Measurements from ENCODE around the gene VIL1. TPM values are rescaled to one million over a fixed set of nuclear protein-coding genes. Genes with fewer than 3 reads are reported as not detected.

VIL1 gene
- total and polyA plus RNA-seq, 2 of the 13 experiments (the other 11 are each of a cell fraction or from before 2014, with no cell fraction given), result 287 to 301 TPM

- TF ChIP-seq PREB (CRISPR knock-in tag; IDR thresholded peaks at IDR 0.05) (no peak), ATF1 (CRISPR knock-in tag; IDR thresholded peaks at IDR 0.05) (no peak), ZNF501 (CRISPR knock-in tag; IDR thresholded peaks at IDR 0.05) (0 out of 2 replicates have a peak, but pooled peaks have one; percentile 34), ZNF329 (CRISPR knock-in tag; IDR thresholded peaks at IDR 0.05; ENCODE audit: low read depth) (no peak), YY1 (IDR thresholded peaks at IDR 0.05; ENCODE audit: insufficient read depth, insufficient replicate concordance, low read depth, low read length) (no peak), MEF2D (CRISPR knock-in tag; IDR thresholded peaks at IDR 0.05) (no peak), ZHX2 (IDR thresholded peaks at IDR 0.05; ENCODE audit: low read depth) (no peak), ZHX2 (CRISPR knock-in tag; IDR thresholded peaks at IDR 0.05; ENCODE audit: borderline replicate concordance) (no peak), ZFAT (CRISPR knock-in tag; conservative IDR thresholded peaks at IDR 0.05) (no peak), ZNF776 (CRISPR knock-in tag; IDR thresholded peaks at IDR 0.05) (no peak), ZMYM4 (CRISPR knock-in tag; IDR thresholded peaks at IDR 0.05) (no peak), ZBTB1 (CRISPR knock-in tag; IDR thresholded peaks at IDR 0.05; ENCODE audit: borderline replicate concordance) (no peak), KLF13 (CRISPR knock-in tag; IDR thresholded peaks at IDR 0.05) (0 out of 2 replicates have a peak, but pooled peaks have one; percentile 40), ZNF879 (CRISPR knock-in tag; IDR thresholded peaks at IDR 0.05) (no peak), ZNF556 (CRISPR knock-in tag; IDR thresholded peaks at IDR 0.05; ENCODE audit: borderline replicate concordance) (no peak), HDAC1 (CRISPR knock-in tag; IDR thresholded peaks at IDR 0.05) (no peak), ZNF629 (CRISPR knock-in tag; conservative IDR thresholded peaks at IDR 0.05) (no peak), ZNF792 (CRISPR knock-in tag; IDR thresholded peaks at IDR 0.05) (no peak), EP300 (IDR thresholded peaks at IDR 0.05; ENCODE audit: low read depth in 2 of 2, low read length in 2 of 2) (no peak), EP300 (CRISPR knock-in tag; IDR thresholded peaks at IDR 0.05; ENCODE audit: borderline replicate concordance) (no peak), ZBTB14 (CRISPR knock-in tag; IDR thresholded peaks at IDR 0.05) (no peak)
Observed at GRCh38 chr2:218394298-218395089, 24.4 kb upstream of the VIL1 start (continued).

Measured in HepG2 (cell line).